Gastroesophageal sphincter (tissue), 3 donors: Measurements from ENCODE around the gene NBR1.
"Not testable (repeated sequence)": the region's sequence is repeated elsewhere in the genome, so short reads cannot be mapped to it uniquely, and the experiment has no call there.

ENCODE experiments used
- CTCF ChIP-seq, 4 experiments: fragments of 200-600 bp in 2 of 4; fragments of 450-650 bp in 2 of 4; sonication (generic) in 1 of 4; IDR thresholded peaks; one replicate each; pipeline ENCODE4 v1.5.1; 2017 to 2019; ENCODE audit warnings: antibody characterized with exemption in 4 of 4, mild to moderate bottlenecking in 2 of 4, moderate library complexity in 2 of 4
- EP300 ChIP-seq: sonication (generic); formaldehyde crosslinking; IDR thresholded peaks from one replicate; pipeline ENCODE4 v1.6.1; 2017; ENCODE audit warnings: antibody characterized with exemption, mild to moderate bottlenecking
- POLR2A ChIP-seq, 2 donors: fragments of 450-650 bp; IDR thresholded peaks; one replicate each; pipeline ENCODE4 v1.6.1; 2017; ENCODE audit warnings: antibody characterized with exemption in 2 of 2, mild to moderate bottlenecking in 2 of 2, moderate library complexity in 1 of 2

DNA sequence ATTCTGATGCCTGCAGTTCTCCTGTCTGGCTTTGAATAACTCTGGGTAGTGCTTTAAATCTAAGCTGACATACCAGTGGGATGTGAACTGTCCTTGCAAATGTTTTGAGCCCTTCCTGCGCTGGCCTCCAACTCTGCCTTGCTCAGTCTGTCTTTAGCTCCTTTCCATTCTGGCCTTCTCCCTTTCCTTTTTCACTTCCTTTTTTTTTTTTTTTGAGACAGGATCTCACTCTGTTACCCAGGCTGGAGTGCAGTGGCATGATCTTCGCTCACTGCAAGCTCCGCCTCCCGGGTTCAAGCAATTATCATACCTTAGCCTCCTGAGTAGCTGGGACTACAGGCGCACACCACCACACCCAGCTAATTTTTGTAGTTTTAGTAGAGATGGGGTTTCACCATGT lies 37.6 kb upstream of the NBR1 start:
- TF ChIP-seq POLR2A (IDR thresholded peaks at IDR 0.05); CTCF (IDR thresholded peaks at IDR 0.05); EP300: not testable (repeated sequence)
